DND-41 (cell line): ENCODE data around the gene FCGR1A.
"Not testable (repeated sequence)": the region's sequence is repeated elsewhere in the genome, so short reads cannot be mapped to it uniquely, and the experiment has no call there.

Source experiments
- CTCF ChIP-seq: IDR thresholded peaks from 2 replicates; pipeline ENCODE4 v1.5.1; 2012; ENCODE audit warnings: borderline replicate concordance, low read length, moderate library complexity, mild to moderate bottlenecking; ENCODE audit not compliant: poor library complexity, severe bottlenecking; ENCODE audit errors: extremely low read depth
- EZH2 ChIP-seq: IDR thresholded peaks from 3 replicates; pipeline ENCODE4 v1.6.1; 2012; ENCODE audit warnings: borderline replicate concordance, low read depth, mild to moderate bottlenecking, moderate library complexity, low read length, inconsistent platforms; ENCODE audit not compliant: severe bottlenecking

- not testable (repeated sequence) for TF ChIP-seq CTCF, EZH2
These were observed 18.2 kb upstream of the FCGR1A start for GRCh38 chr1:149764087-149764800.
